GM21367 (cell line): ENCODE data around the gene EXT2.

Experiments
- ATAC-seq: cut with Tn5 transposase; IDR thresholded peaks from one replicate; pipeline ENCODE4 v1.9.1; 2021; ENCODE audit not compliant: unreplicated experiment

Gene EXT2

GRCh38 chr11:44198146-44198724, 102.8 kb downstream of the EXT2 start:
- ATAC-seq = no peak

GRCh38 chr11:44199298-44199697, 103.8 kb downstream of the EXT2 start:
- ATAC-seq = no peak

- no peak for ATAC-seq
Observed at GRCh38 chr11:44199816-44200215, 104.3 kb downstream of the EXT2 start.

GRCh38 chr11:44203270-44204043, 108.0 kb downstream of the EXT2 start:
- ATAC-seq = no peak

- no peak for ATAC-seq
Observed at GRCh38 chr11:44205352-44205751, 109.9 kb downstream of the EXT2 start.

- no peak for ATAC-seq
Observed at GRCh38 chr11:44205836-44206235, 110.4 kb downstream of the EXT2 start.

- no peak for ATAC-seq
Observed at GRCh38 chr11:44207292-44207691, 111.8 kb downstream of the EXT2 start.

GRCh38 chr11:44208976-44209603, 113.6 kb downstream of the EXT2 start:
- ATAC-seq = no peak

GRCh38 chr11:44212128-44212527, 116.7 kb downstream of the EXT2 start:
- ATAC-seq = no peak

GRCh38 chr11:44213148-44213547, 117.7 kb downstream of the EXT2 start:
- ATAC-seq = no peak

- ATAC-seq = no peak
Observed at GRCh38 chr11:44217432-44217831, 122.0 kb downstream of the EXT2 start.

GRCh38 chr11:44219830-44220796, 124.6 kb downstream of the EXT2 start:
- no peak for ATAC-seq

GRCh38 chr11:44221456-44221855, 126.0 kb downstream of the EXT2 start:
- ATAC-seq = no peak

- ATAC-seq = no peak
Observed at GRCh38 chr11:44221992-44222391, 126.5 kb downstream of the EXT2 start.

GRCh38 chr11:44223238-44223637, 127.8 kb downstream of the EXT2 start:
- no peak for ATAC-seq

GRCh38 chr11:44224867-44225501, 129.5 kb downstream of the EXT2 start:
- no peak for ATAC-seq

GRCh38 chr11:44226490-44226889, 131.0 kb downstream of the EXT2 start:
- ATAC-seq = no peak

- no peak for ATAC-seq
Observed at GRCh38 chr11:44226945-44227344, 131.5 kb downstream of the EXT2 start.

GRCh38 chr11:44228379-44228778, 132.9 kb downstream of the EXT2 start:
- ATAC-seq = no peak

GRCh38 chr11:44229098-44229497, 133.6 kb downstream of the EXT2 start:
- no peak for ATAC-seq

- no peak for ATAC-seq
Observed at GRCh38 chr11:44229624-44230023, 134.1 kb downstream of the EXT2 start.
